Measurements from ENCODE around the gene ZNF23.

ZNF23 gene

GRCh38 chr16:71426069-71426879 lies 35.8 kb downstream of the ZNF23 start:
- no peak for DNase-seq (ENCODE audit: low spot score)

- DNase-seq (ENCODE audit: low spot score): no peak
Measured at GRCh38 chr16:71425746-71426068, 36.3 kb downstream of the ZNF23 start.

DNA sequence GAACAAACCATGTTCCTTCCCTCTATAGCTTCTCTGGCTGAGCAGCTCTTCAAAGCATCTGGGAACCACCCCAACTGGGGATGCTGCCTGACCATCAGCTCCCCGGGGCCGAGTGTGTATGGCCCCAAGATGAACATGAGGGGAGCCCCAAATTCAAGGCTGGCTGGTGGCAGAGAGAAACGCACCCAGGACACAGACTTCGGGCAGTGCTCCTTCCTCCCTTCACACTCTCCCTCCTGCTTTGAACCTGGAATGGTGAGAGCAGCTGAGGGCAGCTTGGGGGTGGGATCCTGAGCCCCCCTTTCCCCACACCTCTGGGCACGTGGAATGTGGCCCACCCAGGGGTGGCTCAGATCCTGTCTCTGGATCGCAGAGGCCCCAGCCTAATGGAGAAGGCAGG lies 37.4 kb downstream of the ZNF23 start:
- no peak for DNase-seq (ENCODE audit: low spot score)

DNA sequence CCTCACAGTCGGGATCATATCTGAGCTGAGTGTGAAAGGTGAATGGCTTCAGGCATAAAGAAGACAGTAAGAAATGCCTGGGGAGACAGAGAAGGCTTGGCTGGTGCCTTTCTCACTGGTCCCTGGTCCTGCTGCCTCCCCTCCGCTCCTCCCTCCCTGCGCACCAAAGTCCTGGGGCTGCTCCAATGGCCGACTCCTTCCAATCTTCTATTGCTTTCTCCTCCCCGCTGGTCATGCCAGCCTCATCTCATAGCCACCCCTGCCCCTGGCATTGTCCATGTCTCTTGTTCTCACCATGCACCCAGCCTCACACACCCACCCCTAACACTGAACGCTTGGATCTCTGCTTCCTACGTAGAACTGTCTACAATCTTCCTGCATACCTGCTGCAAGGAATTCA lies 38.2 kb downstream of the ZNF23 start:
- DNase-seq (ENCODE audit: low spot score): no peak

GRCh38 chr16:71423016-71423415 lies 39.0 kb downstream of the ZNF23 start:
- DNase-seq (ENCODE audit: low spot score): no peak

- no peak for DNase-seq (ENCODE audit: low spot score)
Measured at GRCh38 chr16:71421911-71422310, 40.1 kb downstream of the ZNF23 start.

GRCh38 chr16:71414038-71414437 lies 48.0 kb downstream of the ZNF23 start:
- DNase-seq (ENCODE audit: low spot score): no peak

DNA sequence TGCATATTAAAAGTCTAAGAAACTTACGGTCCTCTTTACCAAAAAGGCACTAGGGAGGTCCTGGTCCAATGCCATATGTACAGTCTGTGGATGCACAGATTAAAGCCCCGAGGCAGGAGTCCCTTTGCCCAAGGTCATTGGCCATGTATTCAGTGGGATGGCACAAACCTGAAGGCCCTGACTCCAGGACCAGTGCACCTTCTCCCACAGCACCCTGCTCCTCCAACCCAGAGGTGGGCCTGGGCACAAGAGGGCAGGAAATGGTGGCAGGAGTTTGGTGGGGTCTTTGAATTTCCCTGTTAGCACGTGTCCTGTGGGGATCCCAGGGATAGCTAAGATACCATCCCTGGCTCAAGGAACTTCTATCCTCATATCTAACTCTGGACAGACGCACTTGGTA lies 48.7 kb downstream of the ZNF23 start:
- no peak for DNase-seq (ENCODE audit: low spot score)

DNA sequence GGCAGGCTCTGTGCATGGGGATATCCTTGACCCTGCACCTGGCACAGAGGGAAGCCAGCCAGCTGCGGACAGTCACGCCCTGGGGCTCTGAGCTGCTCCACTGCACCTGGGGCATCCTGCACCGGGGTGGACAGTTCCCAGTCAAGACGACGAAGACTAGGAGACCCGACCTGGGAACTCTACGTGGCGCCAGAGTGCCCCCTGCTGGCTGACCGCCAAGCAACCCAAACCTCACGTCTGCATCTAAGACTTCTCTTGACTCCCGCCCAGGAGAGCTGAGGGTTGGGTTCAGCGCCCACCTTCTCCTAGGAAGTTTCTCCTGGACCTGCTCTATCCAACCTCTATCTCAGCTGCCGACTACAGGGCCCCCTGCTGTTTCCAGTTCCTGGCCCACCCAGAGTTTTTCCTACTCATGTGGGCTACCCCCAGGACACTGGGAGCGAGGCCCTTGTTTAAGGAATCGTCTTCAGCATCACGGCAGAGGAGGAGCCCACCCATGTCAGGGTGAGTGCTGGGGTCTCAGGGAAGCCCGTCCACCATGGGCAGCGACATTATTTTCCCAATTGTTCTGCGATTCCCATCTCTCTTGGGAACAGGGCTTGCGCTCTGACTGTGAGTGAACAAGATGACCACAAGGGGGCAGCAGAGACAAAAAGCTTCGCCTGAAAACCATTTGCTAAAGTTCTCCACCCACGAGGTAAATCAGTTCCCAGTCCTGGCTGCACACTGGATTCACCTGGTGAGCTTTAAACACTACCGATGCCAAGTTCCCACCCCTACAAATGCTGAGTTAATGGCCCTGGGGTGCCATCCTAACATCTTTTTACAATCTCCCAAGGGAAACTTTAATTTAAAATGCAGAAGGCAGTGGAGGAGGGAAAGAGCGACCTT lies 49.5 kb downstream of the ZNF23 start:
- no peak for DNase-seq (ENCODE audit: low spot score)

- no peak for DNase-seq (ENCODE audit: low spot score)
Measured at GRCh38 chr16:71410146-71410545, 51.9 kb downstream of the ZNF23 start.

DNA sequence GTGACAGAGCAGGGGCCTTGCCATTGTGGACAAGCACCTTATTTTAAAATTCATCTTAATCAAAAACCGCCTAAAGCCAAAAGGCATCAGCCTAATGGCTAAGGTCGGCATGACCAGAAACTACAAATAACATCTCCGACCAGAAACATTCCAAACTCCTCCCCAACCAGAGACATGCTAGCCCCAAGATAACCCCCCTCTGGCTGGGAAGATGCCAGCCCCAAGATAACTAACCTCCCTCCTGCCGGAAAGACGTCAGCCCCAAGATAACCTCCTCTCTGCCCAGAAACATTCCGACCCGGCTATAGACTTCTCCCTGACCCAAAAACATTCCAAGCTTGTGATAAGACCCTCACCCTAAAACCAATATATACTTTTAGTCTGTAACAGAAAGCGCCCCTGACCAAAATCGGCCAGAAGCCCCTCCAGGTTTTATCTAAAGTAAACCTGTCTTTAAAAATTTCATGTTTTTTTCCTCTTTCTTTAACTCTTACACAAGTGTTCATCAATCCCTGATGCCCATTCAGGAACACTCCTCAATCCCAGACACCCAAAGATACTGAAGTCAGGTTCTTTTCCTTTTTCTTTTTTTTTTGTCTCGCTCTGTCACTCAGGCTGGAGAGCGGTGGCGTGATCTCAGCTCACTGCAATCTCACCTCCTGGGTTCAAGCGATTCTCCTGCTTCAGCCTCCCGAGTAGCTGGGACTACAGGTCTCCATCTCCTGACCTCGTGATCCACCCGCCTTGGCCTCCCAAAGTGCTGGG lies 52.9 kb downstream of the ZNF23 start:
- DNase-seq (ENCODE audit: low spot score): no peak

DNA sequence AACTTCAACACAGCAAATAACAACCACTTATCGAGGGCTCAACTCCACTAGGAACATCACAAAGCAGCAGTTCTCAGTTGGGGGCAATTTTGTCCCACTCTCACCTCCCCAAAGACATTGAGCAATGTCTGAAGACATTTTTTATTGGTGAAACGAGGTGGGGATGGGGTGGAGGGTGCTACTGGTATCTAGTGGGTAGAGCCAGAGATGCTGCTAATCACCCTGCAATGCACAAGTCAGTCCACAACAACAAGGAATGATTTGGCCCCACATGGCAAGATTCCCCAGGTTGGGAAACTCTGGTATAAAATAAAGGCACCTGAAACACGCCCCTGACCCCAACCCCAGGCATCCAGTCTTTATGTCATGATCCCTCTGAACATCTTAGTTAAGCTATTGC lies 53.5 kb downstream of the ZNF23 start:
- DNase-seq (ENCODE audit: low spot score): no peak

DNA sequence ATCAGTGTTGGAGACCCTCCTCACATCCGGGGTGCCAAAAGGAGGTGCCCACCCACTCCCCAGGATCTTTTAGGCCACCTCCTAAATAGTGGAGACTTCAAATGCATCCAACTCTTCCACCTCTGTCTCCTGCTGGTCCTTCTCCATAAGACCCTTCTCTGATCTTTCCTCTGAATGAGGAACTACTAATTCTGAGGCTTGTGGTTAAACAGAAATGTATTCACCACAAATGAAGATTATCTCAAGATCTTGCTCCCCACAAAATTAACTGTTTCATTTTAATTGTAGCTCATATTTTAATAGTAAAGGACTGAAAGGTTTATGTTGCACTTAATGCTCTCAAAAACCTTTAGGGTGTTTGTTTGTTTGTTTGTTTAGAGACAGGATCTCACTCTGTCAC lies 54.3 kb downstream of the ZNF23 start:
- DNase-seq (ENCODE audit: low spot score): no peak

DNA sequence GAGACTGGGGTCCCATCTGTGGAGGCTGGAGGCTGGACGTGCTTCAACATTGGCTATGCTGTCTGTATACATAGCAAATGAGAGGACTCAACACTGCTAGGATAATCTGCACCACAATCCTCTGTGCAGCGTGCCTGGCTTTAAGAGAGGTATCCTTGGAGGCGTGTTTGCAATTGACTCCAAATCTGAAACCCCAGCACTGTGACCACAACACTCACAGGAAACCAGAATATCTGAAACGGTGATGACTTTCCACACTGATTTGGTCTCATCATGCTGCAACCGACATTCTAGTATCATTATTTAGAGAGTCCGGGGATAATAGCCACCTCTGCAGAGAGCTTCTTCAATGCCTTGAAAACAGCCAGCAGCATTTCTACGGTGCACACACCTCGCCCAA lies 55.3 kb downstream of the ZNF23 start:
- no peak for DNase-seq (ENCODE audit: low spot score)

GRCh38 chr16:71406316-71406715 lies 55.7 kb downstream of the ZNF23 start:
- DNase-seq (ENCODE audit: low spot score): no peak

DNA sequence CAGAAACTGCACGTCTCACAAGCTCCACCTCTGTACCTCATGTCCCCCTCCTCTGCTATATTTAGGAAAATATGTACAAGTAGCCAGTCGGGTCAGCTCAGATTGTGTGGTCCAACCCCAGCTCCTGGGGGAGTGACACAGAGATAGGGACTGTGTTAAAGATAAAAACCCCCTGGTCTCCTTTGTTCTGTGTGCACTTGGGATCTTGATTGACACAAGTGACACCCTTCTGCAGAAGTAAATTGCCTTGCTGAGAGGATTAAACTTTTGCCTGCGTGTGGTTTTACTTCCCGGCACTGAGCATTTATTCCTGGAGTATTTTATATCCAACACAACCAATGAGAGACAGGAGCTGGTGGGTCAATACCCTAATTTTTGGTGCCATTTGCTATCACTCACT lies 57.7 kb downstream of the ZNF23 start:
- no peak for DNase-seq (ENCODE audit: low spot score)

DNA sequence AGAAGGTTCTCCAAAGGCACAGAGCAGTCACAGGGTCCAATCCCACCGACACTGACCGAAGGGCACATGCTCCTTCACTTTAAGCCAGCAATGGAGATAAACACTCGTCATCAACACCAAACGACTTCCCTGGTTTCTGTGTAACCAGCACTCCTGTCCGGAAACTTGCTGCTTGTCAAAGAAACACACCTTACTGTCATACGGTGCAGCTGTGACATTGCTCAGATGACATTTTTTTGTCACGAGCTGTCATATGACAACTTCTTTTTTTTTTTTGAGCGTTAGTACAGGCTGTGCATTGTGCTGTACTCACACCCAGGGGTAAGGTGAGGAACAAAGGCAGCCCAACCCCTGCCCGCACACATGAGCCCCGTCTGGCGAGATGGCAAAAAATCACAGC lies 59.4 kb downstream of the ZNF23 start:
- no peak for DNase-seq (ENCODE audit: low spot score)

GRCh38 chr16:71402007-71402406 lies 60.0 kb downstream of the ZNF23 start:
- DNase-seq (ENCODE audit: low spot score): no peak

GRCh38 chr16:71399801-71400563 lies 62.1 kb downstream of the ZNF23 start:
- no peak for DNase-seq (ENCODE audit: low spot score)
